ENCODE data around the gene PHF21A.

The PHF21A gene

DNA sequence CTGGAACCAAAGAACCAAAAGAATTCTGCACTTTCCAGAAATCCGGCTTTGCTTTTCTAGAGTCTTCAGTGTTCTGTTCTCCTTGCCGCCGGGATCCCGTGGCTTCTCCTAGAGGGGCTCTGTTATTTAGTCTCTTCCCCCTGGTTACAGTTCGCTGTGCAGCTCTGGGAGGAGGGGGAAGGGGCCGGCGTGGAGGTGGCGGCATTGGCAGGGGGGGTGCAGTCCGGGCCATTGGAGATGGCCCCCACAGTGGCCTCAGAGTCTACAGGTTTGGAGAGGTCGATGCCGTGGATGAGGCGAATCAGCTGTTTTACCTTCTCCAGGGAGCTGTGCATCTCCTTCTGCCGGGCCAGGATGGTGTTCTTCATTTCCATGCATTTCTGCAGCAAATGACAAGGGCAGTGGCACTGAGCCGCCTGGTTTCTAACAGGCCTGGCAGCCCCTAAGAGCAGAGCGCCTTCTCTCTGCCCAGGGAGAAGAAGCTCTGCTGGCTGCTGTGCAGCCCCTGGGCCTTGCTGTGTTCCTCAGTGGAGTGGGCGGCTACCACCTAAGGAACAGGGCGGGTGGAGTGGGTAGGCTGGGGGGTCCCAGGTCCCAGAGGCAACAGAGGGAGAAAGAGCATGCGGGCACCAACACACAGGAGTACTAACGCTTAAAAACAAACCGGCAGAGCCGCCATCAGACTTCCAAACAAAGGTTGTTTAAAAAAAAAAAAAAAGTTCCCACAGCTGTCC lies 187.2 kb downstream of the PHF21A start:
- Histone ChIP-seq H3K4me3 (ENCODE audit: low read depth in 1 of 2, low read length in 1 of 2) (no peak overlapping the region), H3K4me1 (ENCODE audit: control insufficient read depth in 1 of 2, insufficient read depth in 1 of 2, low read depth in 1 of 2, low read length in 1 of 2) (peaks cover 16 to 36% of the 10 kb centered on the region in 2 experiments), H3K9me3 (no peaks in the 10 kb centered on the region), H3K36me3 (peaks cover 86% of the 10 kb centered on the region), H3K27ac (no peak overlapping the region), H3K27me3 (no peaks in the 10 kb centered on the region)
- TF ChIP-seq, protein P1, sequence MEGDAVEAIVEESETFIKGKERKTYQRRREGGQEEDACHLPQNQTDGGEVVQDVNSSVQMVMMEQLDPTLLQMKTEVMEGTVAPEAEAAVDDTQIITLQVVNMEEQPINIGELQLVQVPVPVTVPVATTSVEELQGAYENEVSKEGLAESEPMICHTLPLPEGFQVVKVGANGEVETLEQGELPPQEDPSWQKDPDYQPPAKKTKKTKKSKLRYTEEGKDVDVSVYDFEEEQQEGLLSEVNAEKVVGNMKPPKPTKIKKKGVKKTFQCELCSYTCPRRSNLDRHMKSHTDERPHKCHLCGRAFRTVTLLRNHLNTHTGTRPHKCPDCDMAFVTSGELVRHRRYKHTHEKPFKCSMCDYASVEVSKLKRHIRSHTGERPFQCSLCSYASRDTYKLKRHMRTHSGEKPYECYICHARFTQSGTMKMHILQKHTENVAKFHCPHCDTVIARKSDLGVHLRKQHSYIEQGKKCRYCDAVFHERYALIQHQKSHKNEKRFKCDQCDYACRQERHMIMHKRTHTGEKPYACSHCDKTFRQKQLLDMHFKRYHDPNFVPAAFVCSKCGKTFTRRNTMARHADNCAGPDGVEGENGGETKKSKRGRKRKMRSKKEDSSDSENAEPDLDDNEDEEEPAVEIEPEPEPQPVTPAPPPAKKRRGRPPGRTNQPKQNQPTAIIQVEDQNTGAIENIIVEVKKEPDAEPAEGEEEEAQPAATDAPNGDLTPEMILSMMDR (IDR thresholded peaks at IDR 0.05), result no peak

DNA sequence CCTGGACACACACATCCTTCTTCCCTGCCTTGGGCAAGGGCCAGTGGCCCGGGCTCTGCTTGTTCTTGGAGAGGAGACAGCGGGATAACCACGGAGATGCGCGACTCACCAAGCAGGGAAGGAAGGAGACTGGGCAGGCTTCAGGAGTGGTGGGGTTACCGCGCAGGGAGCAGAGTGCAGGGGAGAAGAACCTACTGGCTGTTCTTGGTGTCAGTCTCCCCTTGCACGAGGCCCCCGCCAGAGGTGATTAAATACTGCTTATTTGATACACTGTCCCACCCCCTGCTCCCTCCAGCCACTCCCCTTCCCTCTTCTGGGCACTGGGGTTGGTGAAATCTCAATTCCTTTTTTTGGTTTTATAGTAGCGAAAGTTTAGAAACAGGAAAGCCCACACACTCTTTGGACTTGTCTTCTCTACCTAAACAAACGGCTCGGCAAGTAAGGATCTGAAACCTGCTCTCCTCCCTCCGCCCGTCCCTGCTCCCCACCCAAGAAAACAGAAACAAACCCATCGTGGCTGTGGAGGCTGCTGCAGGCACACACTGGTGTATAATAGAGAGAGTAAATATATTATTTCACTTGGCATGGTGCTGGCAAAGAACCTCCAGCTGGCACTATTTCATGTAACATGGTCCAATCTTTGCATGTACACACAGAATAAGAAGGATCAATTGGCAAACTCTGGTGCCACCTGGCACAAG lies 188.0 kb downstream of the PHF21A start:
- Histone ChIP-seq H3K4me3 (ENCODE audit: low read depth in 1 of 2, low read length in 1 of 2) (no peak overlapping the region), H3K9me3 (no peaks in the 10 kb centered on the region), H3K36me3 (peaks cover 78% of the 10 kb centered on the region), H3K27ac (no peak overlapping the region), H3K4me1 (ENCODE audit: control insufficient read depth in 1 of 2, insufficient read depth in 1 of 2, low read depth in 1 of 2, low read length in 1 of 2) (peaks cover 16 to 36% of the 10 kb centered on the region in 2 experiments), H3K27me3 (no peaks in the 10 kb centered on the region)
- TF ChIP-seq, protein P1 (IDR thresholded peaks at IDR 0.05), result no peak

DNA sequence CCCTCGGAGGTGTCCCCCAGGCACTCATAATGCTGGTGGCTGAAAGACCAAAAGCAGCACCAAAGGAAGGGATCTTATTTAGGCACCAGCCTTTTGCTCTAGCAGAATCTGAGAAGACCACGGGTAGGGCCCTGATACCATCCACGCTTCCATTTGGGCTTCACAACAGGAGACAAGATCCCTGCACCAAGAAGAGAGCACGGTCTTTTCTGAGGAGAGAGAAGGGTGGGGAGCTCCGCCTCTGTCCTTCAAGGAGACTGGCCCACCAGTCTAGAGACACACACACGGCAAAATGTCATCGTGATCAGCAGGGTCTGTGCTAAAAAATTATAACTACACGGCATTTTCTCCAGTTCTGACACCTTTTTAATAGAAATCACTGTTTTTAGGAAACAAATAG lies 189.0 kb downstream of the PHF21A start:
- H3K27me3 ChIP-seq, result no peaks in the 10 kb centered on the region
- H3K36me3 ChIP-seq, result peaks cover 68% of the 10 kb centered on the region
- no peaks in the 10 kb centered on the region for H3K9me3 ChIP-seq
- TF ChIP-seq, protein P1 (IDR thresholded peaks at IDR 0.05), result no peak
- peaks cover 16 to 39% of the 10 kb centered on the region in 2 experiments for H3K4me1 ChIP-seq (ENCODE audit: control insufficient read depth in 1 of 2, insufficient read depth in 1 of 2, low read depth in 1 of 2, low read length in 1 of 2)
- peak overlapping the region; percentile 52 for H3K27ac ChIP-seq
- H3K4me3 ChIP-seq (ENCODE audit: low read depth in 1 of 2, low read length in 1 of 2), result no peak overlapping the region

DNA sequence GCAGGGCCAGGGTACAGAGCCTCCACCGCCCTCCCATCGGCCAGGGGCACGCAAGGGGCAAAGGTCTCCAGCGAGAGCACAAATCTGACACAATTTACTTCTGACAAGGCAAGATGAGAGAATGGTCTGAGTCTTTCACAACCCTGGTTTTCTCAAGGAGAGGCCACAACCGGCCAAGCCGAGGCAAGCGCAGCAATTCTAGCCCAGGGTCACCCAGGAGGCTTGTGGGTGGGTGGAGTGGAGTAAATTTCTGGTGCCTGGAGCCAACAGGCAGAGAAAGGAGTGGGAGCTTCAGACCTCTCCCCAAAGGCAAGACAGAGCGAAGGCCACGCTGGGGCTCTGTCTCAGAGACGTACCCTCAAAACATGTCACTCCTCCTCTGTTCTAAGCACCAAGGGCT lies 189.5 kb downstream of the PHF21A start:
- TF ChIP-seq, protein P1 (IDR thresholded peaks at IDR 0.05), result no peak
- Histone ChIP-seq H3K27me3 (no peaks in the 10 kb centered on the region), H3K27ac (peak overlapping the region; percentile 52), H3K4me1 (ENCODE audit: control insufficient read depth in 1 of 2, insufficient read depth in 1 of 2, low read depth in 1 of 2, low read length in 1 of 2) (peaks cover 16 to 41% of the 10 kb centered on the region in 2 experiments), H3K4me3 (ENCODE audit: low read depth in 1 of 2, low read length in 1 of 2) (no peak overlapping the region), H3K36me3 (peaks cover 63% of the 10 kb centered on the region), H3K9me3 (no peaks in the 10 kb centered on the region)

DNA sequence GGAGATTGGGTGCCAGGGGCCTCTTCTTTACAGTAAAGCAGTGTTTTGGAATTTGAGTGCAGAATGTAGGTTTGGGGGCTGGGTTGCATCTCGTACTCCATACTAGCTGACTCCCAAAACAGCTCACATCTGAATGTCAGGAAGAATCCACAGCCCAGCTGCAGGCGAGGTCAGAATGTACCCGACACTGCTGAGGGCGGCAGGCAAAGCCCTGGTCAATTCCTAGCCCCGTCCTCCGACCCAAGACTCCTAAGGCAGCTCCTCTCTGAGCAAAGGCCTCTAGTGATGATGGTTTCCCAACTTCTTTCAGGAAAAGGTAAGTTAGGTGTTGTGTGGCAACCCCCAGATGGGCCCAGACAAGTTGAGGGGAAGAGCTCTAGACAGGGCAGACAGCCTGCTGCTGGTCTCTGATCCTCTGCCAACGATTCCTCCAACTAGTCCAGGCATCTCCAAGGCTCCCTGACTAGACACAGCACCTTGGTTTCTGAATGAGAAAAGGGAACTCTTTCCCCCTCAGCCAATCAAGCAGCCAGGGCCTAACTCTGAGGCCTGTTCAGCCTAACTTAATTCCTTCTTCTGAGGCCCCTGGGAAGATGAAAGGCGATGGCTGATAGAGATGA lies 190.2 kb downstream of the PHF21A start:
- Histone ChIP-seq H3K4me1 (ENCODE audit: control insufficient read depth in 1 of 2, insufficient read depth in 1 of 2, low read depth in 1 of 2, low read length in 1 of 2) (peaks cover 16 to 41% of the 10 kb centered on the region in 2 experiments), H3K27me3 (peaks cover under 1% of the 10 kb centered on the region), H3K27ac (peak overlapping the region; percentile 52), H3K9me3 (no peaks in the 10 kb centered on the region), H3K4me3 (ENCODE audit: low read depth in 1 of 2, low read length in 1 of 2) (no peak overlapping the region), H3K36me3 (peaks cover 56% of the 10 kb centered on the region)
- TF ChIP-seq, protein P1 (IDR thresholded peaks at IDR 0.05), result no peak

Measured in neutrophil (primary cell).